NCI-H2227 treated with DMSO at 0.1 percent for 48 hours (cell line): ENCODE measurements around the gene ODF4.

Source experiments
- DNase-seq: peaks from one replicate; lab custom pipeline; 2025; lab: John Stamatoyannopoulos, UW

ODF4 gene, protein sequence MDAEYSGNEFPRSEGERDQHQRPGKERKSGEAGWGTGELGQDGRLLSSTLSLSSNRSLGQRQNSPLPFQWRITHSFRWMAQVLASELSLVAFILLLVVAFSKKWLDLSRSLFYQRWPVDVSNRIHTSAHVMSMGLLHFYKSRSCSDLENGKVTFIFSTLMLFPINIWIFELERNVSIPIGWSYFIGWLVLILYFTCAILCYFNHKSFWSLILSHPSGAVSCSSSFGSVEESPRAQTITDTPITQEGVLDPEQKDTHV

DNA sequence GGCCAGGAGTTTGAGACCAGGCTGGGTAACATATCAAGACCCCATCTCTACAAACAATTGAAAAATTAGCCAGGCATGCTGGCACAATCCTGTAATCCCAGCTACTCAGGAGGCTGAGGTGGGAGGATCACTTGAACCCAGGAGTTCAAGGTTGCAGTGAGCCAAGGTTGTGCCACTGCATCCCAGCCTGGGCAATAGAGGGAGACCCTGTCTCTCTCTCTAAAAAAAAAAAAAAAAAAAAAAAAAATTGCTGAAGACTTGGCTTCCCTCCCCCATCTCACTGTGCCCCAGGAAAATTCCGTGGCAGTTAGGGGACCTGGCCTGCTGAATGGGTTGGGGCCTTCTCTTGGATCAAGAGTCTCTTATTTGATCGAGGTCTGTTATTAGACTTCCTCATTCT lies at the start of gene ODF4:
ODF4 (plus strand) TSS at position 301 of the 400 bp plus-strand sequence. CDS start 212 bp downstream, outside the sequence.
- DNase-seq: no peak

DNA sequence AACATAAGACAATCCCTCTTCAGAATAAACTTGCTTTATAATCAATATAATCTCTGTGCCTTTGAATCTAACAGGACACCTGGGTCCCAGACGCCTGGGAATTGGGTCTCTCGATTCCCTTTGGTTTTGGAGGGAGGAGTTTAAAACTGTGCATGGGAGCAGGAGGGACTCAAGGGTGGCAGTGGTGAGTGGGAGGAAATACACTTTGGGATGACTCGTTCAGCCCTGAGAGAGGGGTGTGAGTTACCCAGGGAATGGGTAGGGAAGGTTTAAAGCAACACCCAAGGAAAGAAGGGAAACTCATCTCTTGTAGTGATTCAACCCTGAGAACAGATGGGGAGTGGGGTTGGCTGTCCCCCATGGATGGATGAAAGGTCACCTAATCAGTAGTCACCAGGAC lies 49.6 kb upstream of the ODF4 start:
- no peak for DNase-seq

- no peak for DNase-seq
Measured at GRCh38 chr17:8292639-8293395, 46.8 kb upstream of the ODF4 start.

DNA sequence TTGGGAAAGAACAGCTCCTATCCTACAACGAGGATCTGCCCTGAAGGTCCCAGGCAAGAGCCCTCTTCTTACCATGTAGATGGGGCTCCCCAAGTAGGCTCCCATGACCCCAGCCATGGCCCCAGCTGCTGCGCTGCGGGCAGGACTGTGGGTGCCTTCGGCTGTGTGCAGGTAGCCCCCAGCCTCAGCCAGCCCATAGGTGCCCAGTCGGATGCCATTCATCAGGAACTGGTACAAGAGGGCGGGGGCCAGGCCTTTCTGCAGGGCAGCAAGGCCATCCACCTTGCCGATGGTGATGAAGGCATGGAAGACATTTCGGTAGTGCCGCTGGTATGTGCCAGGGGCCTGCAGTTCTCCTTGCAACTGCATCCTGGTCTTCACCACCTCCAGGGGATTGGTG lies 45.3 kb upstream of the ODF4 start:
- DNase-seq: no peak

GRCh38 chr17:8294814-8295316 lies 44.8 kb upstream of the ODF4 start:
- no peak for DNase-seq

DNA sequence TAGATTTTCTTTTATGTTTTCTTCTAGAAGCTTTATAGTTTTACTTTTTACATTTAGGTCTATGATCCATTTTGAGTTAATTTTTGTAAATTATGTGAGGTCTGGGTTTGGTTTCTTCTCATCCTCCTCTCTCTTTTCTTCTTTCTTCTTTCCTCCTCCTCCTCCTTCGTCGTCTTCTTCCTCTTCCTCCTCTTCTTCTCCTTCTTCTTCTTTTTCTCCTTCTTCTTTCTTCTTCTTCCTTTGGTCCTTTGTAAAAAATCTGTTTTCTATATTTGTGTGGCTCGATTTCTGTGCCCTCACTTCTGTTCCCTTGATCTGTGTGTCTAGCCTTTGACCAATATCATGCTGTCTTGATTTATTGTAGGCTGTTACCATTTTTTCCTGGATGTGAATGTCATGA lies 39.4 kb upstream of the ODF4 start:
- DNase-seq: no peak

DNA sequence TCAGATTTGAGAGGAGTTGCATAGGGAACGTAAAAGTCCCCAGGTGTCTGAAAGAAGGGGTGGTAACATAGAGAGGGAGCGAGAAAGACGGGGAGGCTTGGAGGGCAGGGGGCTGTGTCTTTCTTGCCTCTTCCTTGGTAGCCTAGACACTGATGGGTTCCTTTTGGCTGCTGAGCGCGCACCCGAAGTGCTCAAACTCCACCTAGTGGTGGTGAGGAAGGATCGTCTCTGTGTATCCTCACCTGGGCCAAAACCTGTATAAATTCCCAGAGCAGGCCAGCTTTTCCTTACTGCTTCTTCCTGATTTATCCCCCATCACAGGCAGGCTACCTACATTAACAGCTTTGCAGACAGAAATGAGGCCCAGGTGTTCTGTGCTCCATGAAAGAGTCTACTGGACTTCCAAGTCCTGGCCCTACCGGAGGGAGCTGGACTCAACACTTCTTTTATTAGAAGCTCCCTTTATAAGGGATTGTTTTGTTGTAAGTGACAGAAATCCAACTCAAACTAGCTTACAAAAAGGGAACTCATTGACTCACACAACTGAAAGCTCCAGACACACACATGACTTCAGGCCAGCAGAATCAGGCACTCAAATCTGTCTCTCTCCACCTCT lies 38.9 kb upstream of the ODF4 start:
- DNase-seq: peak; percentile 29

DNA sequence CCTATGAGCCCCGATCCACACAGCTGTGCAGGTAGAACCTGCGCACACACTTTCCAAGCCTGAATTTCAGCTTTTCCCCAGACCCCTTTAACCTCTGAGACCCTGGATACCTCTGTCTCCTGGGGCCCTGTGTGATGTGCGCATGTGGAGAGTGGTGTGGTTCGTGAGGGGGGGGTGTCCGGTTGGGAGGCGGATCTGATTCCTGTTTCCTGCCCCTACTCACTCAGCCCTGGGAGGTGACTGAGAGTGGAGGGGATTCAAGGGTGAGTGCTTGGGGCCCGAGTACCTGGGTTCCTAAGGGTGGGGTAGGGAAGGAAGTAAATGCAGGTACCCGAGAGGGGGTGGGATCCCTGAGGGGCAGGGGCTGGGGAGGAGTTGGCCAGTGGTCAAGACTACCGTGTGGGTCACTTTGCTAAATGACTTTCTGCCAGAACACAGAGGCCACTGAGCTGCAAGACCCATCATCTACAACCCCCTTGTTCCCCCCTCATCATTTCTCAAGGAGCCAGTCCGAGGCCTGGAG lies 29.0 kb upstream of the ODF4 start:
- no peak for DNase-seq

DNA sequence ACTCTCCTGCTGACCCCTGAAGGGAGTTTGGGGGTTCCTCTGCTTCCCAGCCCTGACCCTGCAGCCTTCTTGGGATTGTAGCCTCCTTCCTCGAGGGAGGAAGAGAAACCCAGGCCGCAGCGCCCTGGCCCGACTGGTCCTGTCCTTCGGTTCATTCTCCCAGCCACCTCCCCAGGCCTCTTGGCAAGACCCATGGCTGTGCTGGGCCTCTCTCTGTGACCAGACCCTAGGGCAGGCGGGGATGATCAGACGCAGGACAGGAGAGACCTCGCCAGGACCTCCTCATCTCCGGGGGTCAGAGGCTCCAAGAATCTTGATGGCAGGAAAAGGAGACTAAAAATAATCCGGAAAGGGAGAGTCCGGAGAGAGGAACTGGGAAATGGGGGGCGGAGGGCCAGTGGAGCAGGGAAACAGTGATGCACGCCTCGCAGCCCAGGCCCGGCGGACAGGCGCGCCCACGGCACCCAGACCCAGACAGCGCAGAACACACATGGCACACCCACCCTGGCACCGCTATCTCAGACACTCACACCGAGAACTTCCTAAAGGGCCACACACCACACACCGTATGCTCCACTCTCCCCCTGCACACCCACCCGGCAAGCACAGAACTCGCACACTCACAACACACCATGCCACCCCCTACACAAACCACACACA lies 28.4 kb upstream of the ODF4 start:
- DNase-seq: no peak

DNA sequence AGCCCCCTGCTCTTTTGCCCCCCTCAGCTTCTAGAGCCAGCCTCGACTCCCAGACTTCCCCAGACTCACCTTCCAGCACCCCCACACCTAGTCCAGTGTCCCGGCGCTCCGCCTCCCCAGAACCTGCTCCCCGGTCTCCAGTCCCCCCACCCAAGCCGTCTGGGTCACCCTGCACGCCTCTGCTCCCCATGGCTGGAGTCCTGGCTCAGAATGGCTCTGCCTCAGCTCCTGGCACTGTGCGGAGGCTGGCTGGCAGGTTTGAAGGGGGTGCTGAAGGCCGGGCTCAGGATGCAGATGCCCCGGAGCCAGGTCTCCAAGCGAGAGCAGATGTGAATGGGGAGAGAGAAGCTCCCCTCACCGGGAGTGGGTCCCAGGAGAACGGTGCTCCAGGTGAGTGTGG lies 27.4 kb upstream of the ODF4 start:
- no peak for DNase-seq

GRCh38 chr17:8312726-8313600 lies 26.7 kb upstream of the ODF4 start:
- no peak for DNase-seq

DNA sequence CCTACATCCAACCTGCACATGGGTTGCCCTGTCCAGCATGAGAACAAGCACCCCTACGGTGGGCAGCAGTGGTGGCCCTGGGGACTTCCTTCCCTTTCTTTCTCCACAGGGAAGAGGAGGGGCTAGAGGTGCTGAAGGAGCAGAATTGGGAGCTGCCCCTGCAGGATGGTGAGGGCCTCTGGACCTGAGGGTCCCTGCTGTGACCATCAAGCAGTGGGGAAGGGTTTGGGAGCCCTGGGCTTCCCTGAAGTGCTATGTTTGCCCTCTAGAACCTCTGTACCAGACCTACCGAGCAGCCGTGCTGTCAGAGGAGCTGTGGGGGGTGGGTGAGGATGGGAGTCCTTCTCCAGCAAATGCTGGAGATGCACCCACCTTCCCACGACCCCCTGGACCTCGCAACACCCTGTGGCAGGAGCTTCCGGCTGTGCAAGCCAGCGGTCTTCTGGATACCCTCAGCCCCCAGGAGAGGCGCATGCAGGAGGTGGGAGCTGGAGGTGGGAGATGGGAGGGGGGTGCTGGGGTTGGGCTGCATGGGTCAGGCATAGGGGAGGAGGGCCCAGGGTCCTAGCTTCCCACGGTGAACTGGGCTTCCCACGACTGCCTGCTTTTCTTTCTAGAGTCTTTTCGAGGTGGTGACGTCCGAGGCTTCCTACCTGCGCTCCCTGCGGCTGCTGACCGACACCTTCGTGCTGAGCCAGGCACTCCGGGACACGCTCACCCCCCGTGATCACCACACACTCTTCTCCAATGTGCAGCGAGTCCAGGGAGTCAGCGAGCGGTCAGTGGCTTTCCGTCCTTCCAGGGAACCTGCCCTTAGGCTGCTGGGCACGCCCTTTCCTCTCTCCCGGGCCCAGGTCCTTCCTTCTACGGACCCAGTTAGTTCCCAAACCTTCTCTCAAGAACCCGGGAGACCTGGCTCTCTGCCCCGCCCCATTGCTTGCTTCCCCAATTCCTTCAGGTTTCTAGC lies 24.6 kb upstream of the ODF4 start:
- DNase-seq: no peak

DNA sequence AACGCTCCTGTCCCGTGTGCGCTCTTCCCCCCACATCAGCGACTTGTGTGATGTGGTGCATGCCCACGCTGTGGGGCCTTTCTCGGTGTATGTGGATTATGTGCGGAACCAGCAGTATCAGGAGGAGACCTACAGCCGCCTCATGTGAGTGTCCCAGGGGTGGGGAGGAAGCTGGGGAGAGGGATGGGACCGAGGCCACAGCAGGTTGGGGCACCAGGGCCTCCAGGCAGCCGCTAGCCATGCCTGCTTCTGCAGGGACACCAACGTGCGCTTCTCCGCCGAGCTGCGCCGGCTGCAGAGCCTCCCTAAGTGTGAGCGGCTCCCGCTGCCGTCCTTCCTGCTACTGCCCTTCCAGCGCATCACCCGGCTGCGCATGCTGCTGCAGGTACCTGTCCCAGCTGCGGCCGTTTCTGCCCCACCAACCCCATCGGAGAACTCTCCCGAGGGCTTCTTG lies 23.8 kb upstream of the ODF4 start:
- no peak for DNase-seq

- DNase-seq: no peak
Measured at GRCh38 chr17:8318010-8318935, 21.4 kb upstream of the ODF4 start.

DNA sequence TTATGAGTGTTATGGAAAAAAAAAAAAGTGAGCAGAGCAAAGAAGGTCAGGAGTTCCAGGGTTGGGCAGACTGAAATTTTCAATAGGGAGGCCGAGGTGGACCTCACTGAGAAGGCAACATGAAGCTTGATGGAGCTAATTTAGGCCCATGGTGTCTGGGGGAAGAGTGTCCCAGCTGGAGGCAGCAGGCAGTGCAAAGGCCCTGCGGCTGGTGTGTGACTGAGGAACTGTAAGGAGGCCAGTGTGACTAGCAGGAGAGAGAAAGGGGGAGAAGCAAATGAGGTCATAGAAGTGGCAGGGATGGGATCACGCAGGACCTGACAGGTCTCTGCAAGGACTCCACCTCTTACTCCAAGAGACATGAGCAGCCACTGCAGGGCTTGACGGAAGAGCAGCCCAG lies 19.4 kb upstream of the ODF4 start:
- DNase-seq: no peak

- DNase-seq: no peak
Measured at GRCh38 chr17:8320990-8321389, 18.6 kb upstream of the ODF4 start.

GRCh38 chr17:8322061-8322460 lies 17.6 kb upstream of the ODF4 start:
- DNase-seq: no peak

DNA sequence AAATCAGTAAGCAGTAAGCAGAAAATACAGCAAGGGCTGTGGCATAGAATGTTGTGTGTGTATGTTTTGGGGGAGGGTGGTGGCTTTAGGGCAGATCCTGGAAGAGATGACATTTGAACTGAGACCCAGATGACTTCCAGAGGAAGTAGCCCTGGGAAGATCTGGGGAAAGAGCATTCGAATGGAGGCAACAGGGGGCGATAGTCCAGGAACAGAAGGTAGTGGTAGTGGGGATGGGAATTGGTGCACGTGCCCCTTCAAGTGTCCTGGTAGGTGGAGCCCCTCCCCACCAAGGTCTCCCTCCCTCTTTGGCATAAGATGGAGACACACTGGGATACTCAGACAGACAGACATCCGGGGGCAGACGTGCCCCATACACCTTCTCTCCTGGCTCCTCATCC lies 15.5 kb upstream of the ODF4 start:
- DNase-seq: no peak

DNA sequence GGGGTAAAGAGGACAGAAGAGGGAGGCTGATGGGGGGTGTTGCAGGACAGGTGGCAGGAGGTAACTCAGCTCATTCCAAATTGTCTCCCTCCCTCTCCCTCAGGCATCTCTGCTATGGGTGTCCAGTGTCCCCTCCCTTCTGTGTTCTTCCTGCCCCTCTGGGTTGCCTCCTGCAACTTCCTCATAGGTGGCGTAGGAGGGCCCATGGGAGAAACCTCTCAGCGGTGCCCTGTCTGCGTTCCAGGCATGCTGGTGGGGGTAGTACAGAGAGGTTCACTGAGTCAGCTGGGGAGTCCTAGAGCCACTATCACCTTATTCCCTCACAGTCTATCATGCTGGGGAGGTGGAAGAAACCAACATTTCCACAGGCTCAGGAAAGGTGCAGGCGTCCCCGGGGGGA lies 14.7 kb upstream of the ODF4 start:
- DNase-seq: no peak
